NCI-H2081 treated with DMSO at 0.1 percent for 48 hours (cell line): ENCODE results near the gene RECQL5.

Experiments
- DNase-seq: peaks from one replicate; lab custom pipeline; 2025; lab: John Stamatoyannopoulos, UW

Gene RECQL5

DNA sequence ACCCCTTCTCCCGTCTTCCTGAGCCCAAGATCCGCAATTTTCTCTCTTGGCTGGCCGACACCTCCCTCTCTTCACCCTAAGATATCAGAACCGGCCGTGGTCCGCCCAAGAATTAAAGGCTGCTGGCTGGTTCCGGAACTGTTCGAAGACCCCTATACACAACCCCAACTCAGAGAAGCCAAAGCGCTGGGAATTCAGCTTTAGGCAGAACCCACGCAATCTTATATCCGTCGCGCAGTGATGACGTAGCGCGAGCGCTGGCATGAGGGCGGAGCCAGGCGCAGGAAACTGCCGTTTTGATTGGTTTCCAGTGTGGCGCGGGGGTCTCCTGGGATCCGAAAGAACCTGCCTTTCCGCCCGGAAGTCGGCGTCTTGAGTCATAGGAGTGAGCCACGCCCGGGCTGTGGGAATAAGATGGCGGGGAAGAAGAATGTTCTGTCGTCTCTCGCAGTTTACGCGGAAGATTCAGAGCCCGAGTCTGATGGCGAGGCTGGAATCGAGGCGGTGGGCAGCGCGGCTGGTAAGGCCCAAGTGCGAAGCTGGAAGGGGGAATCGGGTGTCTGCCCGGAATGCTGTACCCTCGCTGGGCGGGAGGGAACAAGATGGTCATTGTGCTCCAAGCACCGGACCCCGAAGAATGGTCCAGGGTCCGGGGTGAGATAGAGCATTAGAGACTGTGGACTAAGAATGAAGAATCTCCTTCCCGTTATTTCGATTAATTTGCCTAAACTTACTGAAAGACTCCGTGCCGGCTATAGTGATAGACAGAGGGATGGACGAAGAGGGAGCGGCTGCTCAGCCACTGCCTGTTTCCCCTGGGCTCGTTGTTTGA is at the start of gene RECQL5, which contains the start of gene SAP30BP:
TSS of gene RECQL5 (minus strand) at position 196 of the 832 bp plus-strand sequence. CDS start 597 bp downstream, outside the sequence.
TSS of gene SAP30BP (plus strand) at position 380 of the 832 bp plus-strand sequence. CDS start at position 415, 35 bp downstream.
- peak; percentile 94 for DNase-seq

GRCh38 chr17:75712446-75712845 is 45.5 kb upstream of the RECQL5 start:
- DNase-seq: no peak

DNA sequence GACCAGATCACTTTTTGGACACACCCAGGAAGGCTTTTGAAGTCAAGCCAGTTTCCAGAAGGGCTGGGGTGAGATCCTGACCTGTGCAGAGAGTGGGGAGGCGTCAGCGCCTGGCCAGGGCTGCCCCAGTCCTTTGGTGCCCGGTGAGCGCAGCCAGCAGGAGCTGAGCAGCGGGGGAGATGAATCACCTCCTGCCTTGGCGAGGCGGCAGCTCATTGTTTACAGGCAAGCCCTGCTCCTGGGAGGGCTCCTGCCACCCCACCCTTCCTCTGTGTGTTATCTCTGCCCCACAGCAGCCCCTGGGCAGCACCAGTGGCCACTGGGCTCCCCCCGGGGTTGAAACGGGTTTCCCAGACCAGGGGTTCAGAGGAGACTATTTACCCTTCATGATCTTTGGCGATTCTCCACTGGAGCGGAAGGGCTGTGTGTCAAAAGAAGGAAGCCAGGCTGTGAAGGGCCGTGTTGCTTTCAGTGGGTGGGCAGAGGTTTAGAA is 40.2 kb upstream of the RECQL5 start:
- no peak for DNase-seq

- no peak for DNase-seq
These were observed 39.2 kb upstream of the RECQL5 start for GRCh38 chr17:75706042-75706728.

DNA sequence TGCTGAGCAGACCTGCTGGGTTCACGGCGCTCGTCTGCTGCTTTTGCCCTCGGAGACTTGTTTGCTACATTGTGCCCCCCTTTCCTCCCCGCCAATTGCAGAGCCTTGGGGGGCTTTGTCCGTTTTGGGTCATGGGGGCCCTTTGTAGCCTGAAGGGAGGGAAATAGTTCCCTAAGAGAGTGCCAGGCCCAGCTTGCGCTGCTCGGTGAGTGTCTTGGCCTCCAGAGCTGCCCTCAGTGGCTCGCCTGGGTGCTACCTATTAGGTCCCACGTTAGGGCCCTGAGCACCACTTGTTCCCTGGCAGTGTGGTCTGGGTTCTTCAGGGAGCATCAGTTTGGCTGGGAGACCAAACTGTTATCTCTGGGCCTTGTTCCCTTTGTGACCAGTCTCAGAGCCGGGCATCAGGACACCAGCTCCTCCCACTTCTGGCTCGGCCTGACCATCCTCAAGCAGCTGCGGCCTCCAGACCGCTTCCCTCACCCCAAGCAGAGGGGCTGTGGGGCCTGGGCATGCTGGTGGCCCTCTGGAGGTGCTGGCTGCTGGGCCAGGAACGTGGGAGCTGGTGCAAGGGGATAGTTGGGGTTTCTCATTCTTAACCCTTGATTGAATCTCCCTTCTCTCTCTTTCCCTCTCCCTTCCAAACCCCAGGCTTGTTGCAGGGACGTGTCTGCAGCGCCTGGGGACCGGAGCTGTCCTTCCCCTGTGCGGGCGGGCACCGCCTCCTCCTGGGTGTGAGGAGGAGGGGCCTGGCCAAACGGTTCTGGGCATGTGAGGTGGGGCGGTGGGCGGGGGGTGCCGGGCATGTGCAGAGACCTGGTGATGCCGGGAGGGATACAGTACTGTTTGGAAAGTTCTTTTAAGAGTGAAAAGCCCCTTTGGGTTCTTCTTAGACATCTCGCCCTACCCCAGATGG is 38.3 kb upstream of the RECQL5 start:
- no peak for DNase-seq

- no peak for DNase-seq
These were observed 36.6 kb upstream of the RECQL5 start for GRCh38 chr17:75703591-75703990.

GRCh38 chr17:75703191-75703590 is 36.2 kb upstream of the RECQL5 start:
- no peak for DNase-seq

GRCh38 chr17:75701288-75701687 is 34.3 kb upstream of the RECQL5 start:
- DNase-seq: no peak

DNA sequence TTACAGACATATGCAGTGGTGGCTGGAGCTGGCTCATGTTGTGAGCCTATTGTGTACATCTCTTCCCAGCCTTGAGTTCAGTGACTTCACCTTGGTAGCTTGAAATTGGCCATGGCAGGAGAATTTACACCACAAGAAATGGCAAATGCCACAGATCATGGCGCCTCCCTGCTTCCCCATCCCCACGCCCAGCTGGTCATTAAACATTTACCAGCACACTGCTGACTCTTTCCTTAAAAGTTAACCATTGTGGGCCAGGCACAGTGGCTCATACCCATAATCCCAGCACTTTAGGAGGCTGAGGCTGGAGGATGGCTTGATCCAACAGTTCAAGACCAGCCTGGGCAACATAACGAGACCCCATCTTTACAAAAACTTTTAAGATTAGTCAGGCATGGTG is 31.7 kb upstream of the RECQL5 start:
- DNase-seq: no peak

DNA sequence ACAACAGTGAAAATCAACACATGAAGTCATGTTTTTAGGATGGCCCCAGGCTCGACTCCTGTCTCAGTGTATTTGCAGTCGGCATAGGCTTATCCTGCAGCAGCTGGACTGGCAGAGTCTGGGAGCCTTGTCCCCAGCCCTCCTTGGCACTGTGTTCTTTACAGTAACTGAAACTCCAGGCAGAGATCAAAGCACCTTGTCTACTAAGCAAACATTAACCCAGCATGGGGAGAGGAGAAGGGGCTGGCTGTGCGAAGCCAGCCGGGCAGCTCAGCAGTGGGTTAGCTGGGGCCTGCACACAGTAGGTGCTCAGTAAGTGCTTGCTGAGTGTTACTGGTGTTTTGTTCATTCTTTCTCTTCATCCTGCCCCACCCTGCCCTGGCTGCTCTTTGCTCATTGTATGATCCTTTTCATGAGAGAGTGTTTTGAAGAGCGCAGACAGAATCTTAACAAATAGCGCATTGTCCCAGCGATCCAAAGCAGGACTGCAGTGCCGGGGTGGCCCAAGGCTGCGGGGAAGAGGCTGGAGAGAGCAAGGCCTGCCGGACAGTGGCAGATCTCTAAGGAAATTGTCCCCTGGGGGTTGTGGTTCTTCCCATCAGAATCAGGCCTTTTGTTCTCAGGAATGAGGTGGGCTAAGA is 30.8 kb upstream of the RECQL5 start:
- no peak for DNase-seq

- DNase-seq: no peak
These were observed 28.9 kb upstream of the RECQL5 start for GRCh38 chr17:75695830-75696271.

DNA sequence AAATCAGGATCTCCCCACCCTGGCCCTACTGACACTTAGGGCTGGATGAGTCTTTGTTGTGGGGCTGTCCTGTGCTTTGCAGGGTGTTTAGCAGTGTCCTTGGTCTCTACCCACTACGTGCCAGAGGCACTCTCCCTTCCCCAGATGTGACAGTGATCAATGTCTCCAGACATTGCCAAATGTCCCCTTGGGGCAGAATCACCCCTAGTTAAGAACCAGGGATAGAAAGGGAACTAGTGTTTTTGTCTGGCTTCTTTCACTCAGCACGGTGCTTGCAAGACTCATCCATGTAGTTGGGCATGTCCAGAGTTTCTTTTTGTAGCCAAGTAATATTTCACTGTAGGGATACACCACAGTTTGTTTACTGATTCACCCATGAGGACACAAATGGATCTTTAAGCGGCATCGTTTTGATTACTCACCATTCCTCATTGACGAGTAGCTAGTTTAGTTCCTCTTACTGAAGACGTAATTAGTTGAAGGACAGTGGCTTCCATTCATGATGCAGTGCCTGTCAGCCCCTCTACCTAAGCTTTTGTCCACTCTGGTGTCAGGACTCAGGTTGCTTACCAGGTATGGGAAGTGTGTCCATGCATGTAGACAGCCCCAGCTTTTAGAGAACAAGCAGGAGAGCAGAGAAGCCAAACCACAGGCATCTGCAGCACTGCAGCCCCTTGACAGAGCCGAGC is 28.3 kb upstream of the RECQL5 start:
- no peak for DNase-seq

- no peak for DNase-seq
These were observed 27.6 kb upstream of the RECQL5 start for GRCh38 chr17:75694536-75694935.

- no peak for DNase-seq
These were observed 26.8 kb upstream of the RECQL5 start for GRCh38 chr17:75693500-75694481.

DNA sequence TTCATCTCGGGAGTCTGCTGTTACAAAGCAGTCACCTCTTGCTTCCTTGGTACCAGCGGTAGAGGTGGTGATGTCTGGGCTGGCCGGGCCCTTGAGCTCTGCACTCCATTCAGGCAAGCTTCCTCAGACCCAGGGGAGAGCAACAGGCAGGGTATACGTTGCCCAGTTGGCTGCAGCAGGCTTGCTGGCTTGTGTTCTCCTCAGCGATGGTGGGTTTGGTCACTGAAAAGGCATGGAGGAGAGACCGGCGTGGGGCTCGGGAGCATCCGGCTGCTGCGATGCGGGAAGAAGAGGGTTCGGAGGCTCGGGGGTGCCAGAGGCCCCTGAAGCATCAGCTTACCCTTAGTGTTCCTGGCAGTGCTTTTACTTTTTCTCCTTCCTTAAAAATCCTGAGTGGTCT is 26.0 kb upstream of the RECQL5 start:
- no peak for DNase-seq

- no peak for DNase-seq
These were observed 25.1 kb upstream of the RECQL5 start for GRCh38 chr17:75691801-75692626.

DNA sequence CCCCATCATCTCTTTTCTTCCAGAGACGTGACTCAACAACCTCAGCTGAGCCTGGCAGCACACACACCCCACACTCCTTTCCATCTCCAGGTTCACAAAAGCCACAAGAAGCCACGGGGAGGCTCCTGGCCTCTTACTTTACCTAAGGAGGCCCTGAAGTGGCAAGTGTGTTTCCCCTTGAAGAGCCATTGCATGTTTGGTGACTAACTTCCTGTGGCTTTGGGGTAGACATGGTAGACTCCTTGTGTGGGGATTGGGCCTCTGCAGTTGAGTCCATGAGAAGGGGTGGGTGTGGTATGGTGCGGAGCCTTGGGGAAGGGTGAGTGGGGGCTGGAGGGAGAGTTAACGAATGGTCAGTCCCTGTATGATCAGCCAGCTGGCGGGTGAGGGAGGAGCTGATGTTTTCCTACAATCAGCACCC is 24.4 kb upstream of the RECQL5 start:
- no peak for DNase-seq

- no peak for DNase-seq
These were observed 22.5 kb upstream of the RECQL5 start for GRCh38 chr17:75689441-75689873.
